NCI-H1417 treated with DMSO at 0.1 percent for 48 hours (cell line): ENCODE data around the gene AP3D1.

ENCODE experiments used
- DNase-seq: peaks from one replicate; lab custom pipeline; 2025; lab: John Stamatoyannopoulos, UW

Gene AP3D1

DNA sequence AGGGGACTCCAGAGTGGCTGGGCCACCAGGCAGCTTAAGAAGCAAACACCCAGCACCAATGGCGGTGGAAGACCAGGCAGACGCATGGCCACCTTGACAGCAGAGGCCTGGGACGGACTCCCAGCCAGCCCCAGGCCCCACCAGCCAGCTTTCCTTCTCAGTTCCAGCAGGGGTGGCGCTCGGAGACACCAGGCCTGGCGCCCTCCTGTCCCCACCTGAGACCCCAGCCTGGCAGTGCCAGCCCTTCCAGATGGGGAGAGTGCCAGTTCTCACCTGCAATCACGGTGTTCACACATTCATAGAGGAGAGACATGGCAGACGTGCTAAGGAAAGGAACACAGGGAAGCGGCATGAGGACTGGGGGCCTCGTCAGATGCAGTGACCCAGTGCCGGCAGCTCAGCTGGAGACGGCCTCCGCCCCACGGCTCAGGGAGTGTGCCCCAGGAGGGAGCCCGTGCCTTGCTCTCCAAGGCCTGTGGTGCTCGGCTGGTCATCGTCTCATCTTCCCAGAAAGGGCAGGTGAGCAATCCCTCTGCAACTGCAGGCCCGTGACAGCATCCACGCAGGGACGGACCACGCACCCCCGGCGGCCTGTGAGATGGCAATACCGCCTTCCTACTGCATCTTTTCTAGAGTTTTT lies 24.4 kb downstream of the AP3D1 start:
- DNase-seq: no peak

DNA sequence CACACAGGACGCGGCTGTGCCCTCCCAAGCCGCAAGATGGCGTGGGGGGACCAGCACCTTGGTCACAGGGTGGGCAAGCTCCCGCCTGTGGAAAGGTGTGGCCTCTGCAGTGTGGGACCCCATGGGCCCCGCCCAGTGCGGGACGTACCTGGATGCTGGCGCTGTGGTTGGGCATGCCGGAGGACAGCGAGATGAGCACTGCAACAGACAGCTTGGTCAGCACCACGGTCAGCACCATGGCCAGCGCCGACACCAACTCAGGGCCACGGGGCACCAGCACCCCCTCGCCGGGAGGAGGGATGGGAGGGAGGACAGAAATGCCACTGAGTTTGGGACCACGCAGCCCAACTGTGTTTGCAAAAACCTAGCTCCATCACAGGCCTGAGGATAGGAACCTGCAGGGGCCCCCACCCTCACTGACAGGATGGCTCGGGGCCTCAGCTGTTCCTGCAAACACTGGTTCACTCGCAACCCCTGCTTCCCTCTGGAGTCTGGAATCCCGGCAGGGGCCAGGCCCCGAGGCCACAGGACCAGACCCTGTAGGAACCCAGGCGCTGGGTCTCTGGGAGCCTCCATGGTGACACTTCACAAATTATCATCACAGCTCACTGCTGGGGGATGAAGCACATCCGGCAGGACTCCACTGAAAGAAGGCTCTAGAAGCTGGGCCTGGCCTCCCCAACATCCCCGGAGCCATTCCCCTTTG lies 27.5 kb downstream of the AP3D1 start:
- no peak for DNase-seq

DNA sequence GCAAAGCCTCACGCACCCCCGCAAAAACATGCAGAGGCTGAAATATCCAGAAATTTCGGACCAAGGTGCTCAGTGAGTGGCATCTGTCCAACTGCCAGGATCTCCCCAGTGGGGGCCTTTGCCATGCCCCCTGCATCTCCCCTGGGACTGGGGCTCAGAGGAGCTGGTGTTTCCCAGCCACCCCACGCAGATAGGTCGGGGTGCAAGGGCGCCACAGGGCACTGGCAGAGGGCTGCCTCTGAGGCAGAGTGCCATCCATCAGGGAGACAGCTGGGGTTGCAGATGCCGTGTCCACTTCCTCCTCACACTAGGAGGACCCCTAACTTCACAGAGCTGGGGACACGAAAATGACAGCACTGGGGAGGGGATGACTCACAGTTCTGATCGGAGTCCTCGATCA lies 28.4 kb downstream of the AP3D1 start:
- no peak for DNase-seq

DNA sequence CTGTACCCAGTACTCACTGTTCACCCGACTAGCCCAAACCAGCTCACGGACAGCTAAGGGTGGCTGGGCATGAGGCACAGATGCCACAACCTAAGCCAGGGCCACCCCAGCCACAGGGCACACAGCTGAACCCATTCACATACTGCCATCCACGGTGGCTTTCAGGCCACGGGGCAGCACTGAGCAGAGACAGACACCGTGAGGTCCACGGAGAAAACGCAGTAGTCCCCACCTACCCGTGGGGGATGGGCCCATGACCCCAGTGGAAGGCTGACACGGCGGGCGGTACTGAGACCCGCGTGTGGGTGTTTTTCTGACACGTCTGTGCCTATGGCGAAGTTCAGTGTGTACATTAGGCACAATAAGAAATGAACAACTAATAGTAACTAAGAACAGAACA lies 29.1 kb downstream of the AP3D1 start:
- DNase-seq: no peak

DNA sequence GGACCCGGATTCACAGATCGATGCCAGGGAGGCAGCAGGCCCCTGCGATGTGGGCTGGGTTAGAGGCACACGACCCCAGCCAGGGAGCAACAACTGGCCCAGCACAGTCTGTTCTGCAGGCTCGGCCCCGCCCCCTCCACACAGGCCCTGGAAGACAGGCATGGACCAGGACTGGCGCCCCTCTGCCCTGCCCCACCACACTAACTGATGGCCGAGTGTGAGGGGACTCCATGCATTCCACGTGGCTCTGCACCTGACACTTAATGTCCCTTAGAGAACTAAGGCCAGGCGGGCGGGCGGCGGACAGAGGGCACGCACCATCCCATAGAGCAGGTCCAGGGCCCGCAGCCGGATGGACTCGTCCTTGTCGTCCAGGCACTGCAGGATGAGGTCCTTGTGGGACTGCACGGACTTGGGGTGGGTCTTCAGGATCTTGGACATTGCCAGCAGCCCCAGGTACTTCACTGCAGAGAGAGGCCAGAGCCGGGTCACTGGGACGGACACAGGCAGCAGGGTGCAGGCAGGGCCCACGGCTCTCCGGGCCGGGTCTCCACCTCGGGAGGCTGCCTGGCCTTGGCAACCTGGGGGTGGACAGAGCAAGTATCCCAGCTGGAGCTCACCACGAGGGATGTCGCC lies 29.8 kb downstream of the AP3D1 start:
- DNase-seq: no peak

DNA sequence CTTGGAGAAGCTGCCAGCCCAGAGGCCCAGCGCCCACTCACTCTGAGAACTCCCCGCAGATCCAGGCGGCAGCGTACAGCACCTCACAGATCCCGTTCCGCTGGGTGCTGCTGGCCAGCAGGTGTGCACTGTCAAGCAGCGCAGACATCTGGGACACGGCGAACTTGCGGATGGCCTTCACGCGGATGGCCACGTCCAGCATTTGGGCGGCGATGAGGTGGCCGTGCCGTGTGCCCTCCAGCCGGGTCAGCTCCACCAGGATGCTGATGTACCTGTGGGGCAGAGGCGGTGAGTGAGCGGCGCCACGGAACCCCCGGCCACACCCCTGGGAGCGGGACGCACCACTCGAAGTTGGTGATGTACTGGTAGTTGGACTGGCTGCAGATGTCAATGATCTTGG lies 30.5 kb downstream of the AP3D1 start:
- no peak for DNase-seq

DNA sequence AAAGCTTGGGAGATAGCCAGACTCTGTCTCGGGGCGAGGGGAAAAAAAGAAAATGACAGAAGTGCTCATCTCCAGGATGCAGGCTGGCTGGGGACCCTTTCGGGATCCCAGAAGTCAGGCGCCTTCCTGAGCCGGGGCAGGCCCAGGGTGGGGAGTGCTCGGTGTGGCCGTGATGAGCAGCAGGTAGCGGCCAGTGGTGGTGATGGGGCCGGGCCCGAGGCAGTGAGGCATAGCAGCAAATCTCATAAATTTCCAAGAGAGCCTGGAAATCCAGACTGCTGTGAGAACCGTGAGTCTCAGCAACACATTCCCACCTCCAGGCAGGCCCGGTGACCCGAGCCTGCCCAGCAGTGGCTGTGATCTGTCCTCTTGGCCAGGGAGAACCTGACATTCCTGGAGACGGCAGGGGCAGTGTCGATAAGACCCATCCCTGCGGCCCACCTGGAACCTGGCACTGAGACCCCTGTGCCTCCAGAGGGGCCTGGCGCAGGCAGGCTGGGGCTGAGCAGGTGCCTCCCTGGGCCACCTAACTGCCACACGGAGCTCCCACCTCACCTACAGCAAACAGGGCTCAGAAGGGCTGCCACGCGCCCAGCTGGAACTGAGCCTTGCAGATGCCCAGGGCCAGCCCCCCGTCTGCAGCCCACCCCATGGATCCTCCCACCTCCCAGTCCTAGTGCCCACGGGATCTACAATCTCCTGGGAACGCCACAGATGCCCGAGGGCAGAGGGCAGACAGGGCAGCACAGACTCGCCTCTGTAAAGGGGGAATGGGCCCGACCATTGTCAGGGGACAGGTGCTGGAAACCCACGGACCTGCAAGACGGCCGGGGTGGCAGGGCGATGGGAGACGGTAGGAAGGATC lies 31.2 kb downstream of the AP3D1 start:
- DNase-seq: no peak

DNA sequence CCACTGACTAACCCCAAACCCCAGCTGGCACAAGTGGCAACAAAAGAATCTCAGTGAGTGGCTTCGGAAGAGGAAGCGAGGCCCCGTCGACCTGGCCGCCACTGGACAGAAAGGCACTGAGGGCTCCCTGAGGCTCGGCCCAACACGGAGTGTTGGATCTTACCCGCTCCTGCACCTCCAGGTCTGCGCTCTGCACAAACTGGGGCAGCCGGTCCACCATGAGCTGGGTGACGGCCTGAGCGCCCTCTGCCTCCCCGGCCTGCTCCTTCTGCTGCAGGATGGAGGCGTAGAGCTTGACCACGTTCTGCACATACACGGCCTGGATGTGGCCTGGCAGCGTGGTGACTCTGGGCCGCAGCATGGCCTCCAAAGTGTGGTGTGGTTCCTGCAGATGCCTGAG lies 32.9 kb downstream of the AP3D1 start:
- no peak for DNase-seq

DNA sequence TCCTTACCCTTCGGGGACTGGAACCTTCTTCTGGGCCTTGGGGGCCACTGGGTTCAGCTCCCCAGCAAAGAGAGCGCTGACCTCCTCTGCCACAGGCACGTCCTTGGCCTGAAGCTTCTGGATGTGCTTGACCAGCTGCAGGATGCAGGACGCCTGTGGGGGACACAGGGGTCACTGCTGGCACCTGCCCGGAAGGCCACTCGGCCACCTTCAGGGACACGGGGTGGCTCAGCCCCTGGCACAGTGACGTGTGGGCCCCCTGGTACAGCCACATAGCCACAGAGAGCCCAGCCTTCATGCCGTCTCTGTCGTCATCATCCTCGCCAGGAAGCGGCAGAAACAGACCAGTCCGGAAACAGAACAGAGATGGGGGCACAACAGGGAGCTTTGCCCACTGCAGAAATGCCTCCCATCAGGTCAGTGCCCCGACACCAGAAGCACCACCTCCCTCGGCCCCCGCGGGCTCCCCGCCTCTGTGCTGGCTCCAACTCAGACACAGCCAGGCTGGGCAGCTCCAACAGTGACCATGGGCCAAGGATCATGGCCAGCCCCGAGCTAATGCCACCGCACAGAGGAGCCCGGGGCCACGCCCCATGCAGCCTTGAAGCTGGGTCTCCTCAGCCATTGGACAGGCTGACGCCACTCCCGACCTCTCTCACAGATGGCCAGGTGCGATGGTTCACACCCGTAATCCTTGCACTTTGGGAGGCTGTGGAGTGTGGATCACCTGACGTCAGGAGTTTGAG lies 34.0 kb downstream of the AP3D1 start:
- DNase-seq: no peak

DNA sequence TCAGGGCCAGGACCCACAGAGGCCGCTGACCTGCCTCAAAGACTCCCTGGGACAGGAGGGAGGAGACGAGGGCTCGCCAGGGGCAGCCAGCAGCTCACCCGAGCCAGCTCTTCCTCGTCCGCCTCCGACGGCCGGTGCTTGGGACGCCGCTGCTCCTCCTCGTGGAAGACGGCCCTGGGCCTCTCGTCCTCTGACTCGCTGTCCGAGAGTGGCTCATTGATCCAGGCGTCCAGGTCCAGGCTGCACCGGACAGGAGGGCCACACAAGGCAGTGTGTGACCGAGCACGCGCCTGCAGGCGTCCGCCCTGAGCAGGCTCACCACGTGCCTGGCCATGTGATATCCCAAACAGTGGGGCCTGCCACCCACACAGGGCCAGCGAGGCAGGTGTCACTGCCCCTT lies 34.9 kb downstream of the AP3D1 start:
- DNase-seq: no peak

DNA sequence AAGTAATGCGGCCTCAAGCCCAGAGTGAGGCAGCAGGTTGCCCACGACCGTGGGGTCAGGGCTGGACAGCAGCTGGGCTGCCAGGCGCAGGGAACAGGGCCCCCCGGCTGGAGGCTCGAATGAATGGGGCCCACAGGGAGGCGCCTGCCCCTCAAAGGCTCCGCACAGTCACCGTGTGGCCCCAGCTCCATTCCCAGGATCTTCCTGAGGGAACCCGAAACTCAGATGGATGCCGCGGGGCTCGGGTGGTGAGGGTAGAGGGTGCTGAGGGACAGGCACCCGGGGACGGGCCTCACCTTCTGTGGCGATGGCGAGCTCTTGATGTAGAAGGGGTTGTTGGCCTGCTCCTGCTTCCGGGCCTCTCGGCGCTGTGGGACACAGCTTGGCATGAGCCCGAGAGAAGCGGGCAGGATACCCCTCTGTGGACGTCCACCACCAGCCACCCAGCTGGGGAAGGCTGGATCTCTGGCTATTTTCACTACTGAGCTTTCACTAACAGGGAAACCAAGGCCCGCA lies 35.4 kb downstream of the AP3D1 start:
- no peak for DNase-seq

DNA sequence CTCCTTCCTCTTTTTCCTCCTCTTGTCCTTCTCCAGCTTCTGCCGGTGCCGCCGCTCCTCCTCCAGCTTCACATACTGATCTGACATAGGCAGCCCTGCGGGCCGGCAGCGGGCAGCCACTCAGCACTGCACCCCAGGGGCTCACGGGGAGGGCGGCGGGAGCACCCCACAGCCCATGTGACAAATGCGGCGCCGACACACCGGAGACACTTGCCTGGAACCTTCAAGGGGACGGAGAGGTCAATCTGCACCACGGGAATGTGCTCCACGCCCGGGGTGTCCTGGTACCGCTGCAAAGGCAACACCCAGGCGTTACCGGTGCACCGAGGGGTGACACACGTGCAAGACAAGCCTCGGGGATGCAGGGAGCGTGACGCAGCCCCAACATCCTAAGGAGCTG lies 36.0 kb downstream of the AP3D1 start:
- no peak for DNase-seq

DNA sequence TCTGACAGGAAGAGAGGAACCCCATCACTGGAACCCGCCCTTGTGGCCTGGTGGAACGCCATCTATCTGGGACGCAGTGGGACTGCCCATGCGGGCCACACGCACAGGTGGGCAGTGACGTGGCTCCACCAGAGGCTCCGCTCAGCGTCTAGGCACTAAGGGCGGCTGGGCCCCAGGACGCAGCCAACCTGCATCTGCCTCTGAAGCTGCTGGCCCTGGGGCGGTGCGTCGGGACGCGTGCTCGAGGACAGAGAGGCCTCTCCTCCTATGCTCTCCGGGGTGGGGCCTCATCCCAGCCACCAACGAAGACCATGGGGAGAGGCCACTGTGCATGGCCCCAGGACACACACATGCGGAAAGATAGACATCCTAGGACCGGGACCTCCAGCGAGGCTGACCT lies 36.5 kb downstream of the AP3D1 start:
- no peak for DNase-seq

DNA sequence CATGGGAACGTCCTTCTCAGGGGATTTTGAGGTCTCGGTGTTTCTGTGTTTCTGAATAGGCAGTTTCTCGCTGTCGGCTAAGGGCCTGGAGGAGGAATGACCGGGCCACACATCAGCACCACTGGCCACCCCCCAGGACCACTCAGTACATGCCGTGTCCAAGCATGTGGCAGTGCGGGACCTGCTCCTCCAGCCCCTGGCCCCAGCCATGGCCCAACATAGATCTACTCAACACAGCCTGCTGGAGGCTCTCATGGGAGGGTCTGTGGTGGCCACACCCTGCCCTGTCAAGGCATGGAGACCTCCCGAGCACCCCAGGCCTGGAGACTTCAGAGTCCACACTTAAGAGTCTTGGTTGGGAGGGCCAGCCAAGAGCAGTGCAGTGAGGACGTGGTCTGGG lies 37.1 kb downstream of the AP3D1 start:
- DNase-seq: no peak

DNA sequence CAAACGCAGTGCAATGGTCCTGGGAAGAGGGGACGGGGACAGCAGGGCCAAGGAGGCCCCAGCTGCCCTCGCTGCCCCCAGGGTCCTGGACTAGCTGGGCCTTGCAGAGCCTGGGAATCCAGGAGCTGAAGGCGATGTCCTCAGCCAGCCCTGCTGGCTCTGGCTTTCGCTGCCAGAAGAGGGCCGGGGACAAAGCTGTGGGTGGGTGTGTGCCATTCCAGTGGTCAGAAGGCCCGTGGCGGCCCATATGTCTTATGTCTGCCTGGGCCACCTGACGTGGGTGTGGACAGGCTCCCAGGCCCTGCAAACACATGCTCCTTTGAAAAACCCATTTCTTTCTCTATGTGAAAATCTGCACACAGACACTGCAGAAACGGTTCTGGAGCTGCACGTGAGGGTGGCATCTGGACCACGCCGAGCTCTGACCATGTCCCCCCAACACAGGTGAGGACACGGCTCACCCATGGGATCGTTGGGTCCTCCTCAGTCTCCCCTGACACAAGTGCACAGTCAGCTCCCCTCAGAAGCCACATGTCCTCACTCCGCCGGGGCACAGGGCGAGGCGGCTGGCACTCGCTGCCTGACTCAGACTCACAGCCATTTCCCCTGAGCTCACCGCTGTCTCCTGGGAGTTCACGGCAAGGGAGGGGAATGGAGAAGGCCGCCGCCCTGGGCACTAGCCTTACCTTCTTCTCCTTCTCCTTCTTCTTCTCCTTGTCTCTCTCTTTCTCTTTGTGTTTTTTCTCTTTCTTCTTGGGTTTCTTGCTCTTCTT lies 37.7 kb downstream of the AP3D1 start:
- no peak for DNase-seq

DNA sequence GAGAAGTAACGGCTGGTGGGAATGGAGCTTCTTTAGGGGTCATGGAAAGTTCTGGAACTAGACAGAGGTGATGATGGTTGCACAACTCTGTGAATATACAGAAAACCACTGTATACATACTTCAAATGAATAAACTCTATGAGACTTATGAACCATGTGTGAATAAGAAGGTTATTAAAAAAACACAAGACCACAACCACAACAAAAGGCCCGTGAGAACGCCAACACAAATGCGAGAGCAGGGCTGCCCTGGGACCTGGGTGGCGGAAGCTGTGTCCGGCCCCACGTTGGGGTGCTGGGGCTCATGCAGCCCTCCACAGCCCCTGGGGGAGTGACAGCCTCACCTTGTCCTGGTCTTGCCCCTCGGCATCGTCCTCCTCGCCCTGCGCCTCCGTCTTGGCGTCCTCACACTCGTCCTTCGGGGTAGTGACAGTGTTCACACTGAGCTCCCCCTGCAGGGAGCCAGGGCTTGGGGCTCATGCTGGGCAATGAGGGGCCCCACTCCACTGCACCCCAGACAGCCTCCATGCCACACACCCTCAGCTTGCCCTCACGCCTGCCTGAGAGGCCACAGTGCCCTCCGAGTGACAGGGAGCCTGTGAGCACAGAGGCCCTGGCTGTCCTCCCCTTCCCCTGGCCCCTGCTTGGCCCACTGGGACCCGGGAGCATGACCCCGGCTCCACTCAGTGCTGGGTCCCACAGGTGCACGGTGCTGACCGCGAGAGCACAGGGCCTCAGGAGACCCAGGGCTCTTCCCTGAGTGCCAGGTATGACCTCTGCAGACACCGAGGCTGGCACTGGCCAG lies 38.6 kb downstream of the AP3D1 start:
- no peak for DNase-seq

DNA sequence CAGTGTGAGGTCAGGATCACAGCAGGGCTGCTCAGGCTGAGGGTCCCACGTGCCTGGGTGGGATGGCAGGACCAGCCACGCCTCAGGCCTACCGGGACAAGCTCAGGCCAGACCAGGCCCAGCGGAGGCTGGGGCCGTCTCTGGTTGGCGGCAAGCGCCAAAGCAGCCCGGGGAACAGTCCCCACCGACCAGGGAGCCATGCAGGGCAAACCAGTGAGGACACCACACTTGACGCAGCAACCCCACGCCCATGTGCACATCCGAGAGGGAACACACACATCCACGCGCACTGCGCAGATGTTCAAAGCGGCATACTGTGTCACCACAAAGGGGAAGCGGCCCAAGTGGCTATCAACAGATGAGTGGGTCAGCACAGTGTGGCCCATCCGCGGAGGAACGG lies 39.5 kb downstream of the AP3D1 start:
- no peak for DNase-seq

DNA sequence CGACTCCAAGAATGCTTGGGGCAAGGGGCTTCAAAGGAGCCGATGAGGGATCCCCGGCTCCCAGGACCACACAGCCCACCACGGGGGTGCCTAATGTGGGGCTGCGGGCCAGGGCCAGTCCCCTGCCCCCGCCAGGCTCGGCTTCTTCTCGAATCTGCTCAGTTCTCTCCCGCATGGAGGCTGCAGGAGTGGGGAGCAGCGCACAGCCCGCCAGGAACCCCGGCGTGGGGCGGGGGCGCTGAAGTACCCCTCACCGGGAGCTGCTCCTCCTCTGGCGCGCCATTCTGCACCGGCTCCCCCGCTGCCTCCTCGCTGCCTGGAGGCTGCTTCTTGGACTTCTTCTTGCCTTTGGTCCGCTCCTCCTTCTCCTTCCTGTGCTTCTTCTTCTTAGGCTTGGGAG lies 39.9 kb downstream of the AP3D1 start:
- DNase-seq: no peak

DNA sequence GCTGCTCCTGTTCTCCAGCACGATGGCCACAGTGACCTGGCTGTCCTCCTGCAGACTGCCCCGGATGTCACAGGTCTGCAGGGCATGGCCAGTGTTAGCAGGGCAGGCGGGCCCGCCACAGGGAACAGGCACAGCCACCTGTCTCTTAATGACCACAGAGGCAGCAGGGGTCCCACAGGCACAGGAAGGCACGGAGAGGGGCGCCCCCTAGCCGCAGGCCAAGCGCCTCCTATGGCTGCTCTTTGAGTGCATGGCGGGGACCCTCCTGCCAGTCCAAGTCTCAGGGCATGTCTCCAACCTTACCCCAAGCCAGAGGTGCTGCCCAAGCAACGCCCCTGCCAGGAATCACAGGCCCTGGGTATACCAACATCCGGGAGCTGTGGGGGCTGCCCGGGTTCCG lies 40.5 kb downstream of the AP3D1 start:
- DNase-seq: no peak
